IPS-18c (cell line): ENCODE data around the gene GRIN2A.

Experiments
- H3K4me3 ChIP-seq: 2 replicates; pipeline ENCODE4 v1.7.0; 2013; ENCODE audit warnings: low read depth, mild to moderate bottlenecking, low read length, moderate library complexity; ENCODE audit not compliant: insufficient read depth
- H3K9me3 ChIP-seq: one replicate; pipeline ENCODE4 v1.6.1; 2013; ENCODE audit warnings: mild to moderate bottlenecking, low read length, moderate library complexity; ENCODE audit not compliant: control insufficient read depth, insufficient read depth

The GRIN2A gene

DNA sequence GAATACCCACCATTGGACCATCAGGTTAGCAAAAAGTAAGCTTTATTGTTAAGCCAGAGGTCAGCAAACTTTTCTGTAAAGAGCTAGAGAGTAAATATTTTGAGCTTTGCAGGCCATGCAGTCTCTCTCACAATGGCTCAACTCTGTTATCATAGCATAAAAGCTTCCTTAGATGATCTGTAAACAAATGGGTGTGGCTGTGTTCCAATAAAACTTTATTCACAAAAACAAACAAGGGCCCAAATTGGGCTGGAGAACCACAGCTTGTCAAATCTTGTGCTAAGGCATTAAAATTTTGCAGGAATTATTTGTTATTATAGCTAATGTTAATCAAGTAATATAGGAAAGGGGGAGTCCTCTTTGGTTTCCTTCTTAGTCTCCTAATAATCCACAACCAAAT lies 153.6 kb downstream of the GRIN2A start:
- Histone ChIP-seq H3K4me3 (no peak overlapping the region), H3K9me3 (no peaks in the 10 kb centered on the region)

DNA sequence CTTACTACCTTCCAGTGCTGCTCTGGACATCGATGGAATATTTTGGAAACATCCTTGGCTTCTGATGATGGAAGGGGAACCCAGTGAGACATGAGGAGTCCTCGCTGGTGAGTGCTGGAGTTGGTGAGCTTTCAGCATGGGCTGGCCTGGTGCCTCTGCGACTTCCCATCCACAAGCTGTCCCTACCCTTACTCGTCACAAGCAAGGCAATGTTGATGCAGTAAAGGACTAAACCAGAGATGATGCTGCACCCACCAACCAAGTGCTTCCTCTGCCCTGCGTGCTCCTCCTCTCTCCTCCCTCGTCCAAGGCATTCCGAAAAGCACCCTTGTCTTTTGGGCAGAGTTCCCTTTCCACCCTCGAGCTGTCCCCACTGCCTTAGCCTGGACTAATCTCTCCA lies 154.7 kb downstream of the GRIN2A start:
- Histone ChIP-seq H3K4me3 (no peak overlapping the region), H3K9me3 (no peaks in the 10 kb centered on the region)

DNA sequence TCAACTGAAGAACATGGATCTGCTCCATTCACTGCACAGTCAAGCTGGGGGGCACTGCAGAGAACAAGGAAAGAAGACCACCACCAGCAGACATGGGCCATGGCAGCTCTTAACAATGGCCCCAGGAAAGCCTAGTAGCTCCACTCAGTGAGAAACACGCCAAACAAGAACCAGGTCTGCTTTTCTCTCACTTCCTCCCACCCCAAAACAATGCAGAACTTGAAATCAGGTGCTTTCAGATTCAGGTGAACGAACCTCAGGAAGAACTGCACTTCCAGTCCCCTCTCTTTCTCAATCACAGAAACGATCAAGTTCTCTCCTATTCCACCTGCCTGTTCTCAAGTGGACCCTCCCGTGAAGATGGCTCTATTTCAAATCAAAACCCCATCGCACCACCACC lies 155.6 kb downstream of the GRIN2A start:
- H3K9me3 ChIP-seq = no peaks in the 10 kb centered on the region
- H3K4me3 ChIP-seq = no peak overlapping the region

DNA sequence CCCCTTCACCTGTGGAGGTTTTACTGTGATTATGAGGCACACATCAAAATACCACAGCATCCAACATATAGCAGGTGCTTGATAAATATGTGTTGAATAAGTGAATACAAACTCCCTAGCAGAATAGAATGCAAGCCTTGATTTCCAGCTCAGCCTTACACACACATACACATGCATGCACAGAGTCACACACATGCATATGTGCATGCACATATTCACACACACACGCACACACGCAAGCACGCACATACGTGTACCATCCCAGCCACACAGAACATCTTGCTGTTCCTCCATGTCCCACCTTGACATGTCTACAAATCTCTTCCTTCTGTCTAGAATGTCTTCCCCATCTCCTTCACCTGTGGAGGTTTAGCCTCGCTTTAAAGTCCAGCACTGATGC lies 160.1 kb downstream of the GRIN2A start:
- H3K9me3 ChIP-seq = no peaks in the 10 kb centered on the region
- H3K4me3 ChIP-seq = no peak overlapping the region

DNA sequence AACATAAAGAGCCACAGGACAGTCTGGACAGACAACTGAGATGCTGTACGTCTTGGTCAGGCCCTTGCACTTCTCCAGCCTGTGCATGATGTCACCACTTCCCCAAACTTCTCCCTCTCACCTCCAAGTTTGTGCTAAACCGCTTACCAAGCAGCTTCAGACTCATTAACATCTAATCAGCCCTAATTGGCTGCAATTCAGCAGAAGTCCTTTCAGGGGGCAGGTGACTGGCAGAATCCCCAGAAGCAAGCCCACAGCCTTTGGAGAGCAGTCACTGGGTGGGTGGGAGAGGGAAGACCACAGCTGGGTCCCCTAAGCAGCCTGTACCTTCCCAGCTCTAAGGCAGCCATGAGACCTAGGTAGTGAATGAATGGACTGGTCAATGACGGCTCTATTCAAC lies 161.4 kb downstream of the GRIN2A start:
- H3K4me3 ChIP-seq = no peak overlapping the region
- no peaks in the 10 kb centered on the region for H3K9me3 ChIP-seq

DNA sequence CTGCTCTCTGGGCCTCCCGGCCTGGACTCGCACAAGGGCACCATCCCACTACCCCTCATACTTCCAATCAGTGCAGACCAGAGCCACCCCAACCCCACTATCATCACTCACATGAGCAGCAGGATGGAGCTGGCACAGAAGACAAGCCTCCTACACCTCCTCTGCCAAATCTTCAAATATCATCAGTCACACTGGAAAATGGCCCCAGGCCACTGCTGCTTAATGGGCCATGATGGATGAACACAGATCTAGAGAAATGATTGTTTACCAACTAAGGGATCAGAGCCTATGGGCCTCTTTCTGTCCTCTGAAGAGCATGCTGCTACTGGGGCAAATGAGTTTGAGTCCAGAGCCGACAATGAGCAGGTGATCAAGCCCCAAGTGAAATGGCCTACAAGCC lies 165.5 kb downstream of the GRIN2A start:
- Histone ChIP-seq H3K4me3 (no peak overlapping the region), H3K9me3 (no peaks in the 10 kb centered on the region)

DNA sequence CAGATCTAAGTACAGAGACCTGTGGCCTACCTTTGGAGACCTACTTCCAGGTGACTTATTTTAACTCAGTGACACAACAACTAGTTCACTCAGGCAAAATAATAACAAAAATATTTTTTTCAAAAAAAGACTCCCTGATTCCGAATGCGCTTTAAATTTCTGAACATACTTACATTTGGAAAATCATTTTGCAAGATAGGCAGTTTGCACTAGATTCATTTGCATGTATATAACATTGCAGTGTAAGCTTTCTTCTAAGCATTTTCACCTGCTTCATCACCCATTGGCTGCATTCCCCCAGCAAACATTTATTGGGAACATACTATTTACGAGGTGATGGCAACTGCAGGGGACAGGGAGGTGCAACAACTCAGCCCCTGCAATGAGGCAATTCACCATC lies 166.8 kb downstream of the GRIN2A start:
- Histone ChIP-seq H3K9me3 (no peaks in the 10 kb centered on the region), H3K4me3 (no peak overlapping the region)

DNA sequence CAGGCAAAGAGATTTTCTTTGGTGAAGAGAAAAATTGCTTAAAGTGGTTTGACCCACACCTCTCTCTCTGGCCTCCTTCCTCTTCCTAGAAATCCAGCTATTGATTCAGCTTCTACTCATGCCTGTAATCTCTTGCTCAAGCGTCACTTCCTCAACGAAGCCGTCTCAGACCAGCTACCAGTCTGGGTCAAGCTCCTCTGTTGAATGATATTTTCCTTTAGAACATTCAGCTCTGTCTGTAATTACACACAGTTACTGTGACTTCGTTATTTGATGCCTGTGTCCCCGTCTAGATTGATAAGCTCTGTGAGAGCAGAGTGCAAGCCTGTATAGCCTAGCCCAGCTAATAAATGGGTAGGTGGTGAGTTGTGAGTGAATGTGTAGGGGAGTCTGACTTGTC lies 168.5 kb downstream of the GRIN2A start:
- Histone ChIP-seq H3K9me3 (no peaks in the 10 kb centered on the region), H3K4me3 (no peak overlapping the region)

DNA sequence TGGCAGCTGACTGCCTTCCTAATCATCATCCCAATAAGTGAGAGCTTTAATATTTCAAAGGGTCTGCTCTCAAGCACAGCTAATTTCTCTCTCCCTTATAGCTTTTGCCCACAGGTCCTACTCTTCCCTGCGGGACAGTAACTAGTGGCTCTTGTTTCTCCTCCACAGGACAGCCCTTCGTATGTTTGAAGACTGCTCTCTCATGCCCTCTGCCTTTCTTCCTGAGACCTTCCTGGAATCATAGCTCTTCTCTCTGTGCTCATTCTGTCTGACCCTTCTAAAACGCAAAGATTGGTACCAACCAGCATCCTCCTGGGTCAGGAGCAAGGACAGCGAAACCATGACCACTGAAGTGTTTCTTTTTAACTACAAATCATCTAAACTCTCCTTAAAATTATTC lies 168.9 kb downstream of the GRIN2A start:
- H3K4me3 ChIP-seq = no peak overlapping the region
- H3K9me3 ChIP-seq = no peaks in the 10 kb centered on the region

DNA sequence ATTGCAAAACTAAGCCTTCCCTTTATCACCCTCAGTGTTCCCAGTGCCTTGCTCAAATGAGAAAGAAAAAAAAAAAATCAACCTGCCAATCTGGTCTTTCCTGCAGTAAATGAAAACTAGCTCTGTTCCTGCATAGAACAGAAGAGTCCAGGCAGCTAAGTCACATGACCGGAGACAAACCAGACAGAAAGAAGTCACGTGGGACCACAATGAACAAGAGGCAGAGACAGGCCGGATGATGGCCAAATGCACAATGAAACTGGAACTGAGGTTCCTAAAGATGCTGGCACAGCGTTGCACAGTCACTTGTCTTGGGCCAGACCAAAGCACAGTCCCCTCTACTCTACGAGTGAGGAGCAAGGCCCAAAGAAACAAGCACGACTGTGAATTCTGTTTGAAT lies 172.5 kb downstream of the GRIN2A start:
- H3K9me3 ChIP-seq = no peaks in the 10 kb centered on the region
- no peak overlapping the region for H3K4me3 ChIP-seq

DNA sequence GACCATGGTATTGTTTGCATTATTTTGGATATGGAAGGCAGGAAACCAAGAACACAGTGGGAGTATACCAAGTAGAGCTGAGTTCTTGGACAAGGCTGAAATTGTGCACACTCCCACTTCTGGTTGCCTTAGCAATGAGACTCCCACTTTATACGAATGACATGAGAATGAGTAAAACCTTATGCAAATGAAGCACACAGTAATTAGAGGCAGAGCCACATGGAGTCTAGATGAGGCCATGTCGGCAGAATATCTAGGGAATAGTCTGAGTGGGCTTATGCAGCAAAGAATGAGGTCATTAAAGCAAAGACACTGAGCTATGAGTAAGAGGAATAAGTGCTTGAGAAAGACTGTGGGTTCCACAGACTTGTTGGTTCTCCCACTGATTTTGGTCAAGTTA lies 178.7 kb downstream of the GRIN2A start:
- Histone ChIP-seq H3K9me3 (no peaks in the 10 kb centered on the region), H3K4me3 (no peak overlapping the region)

DNA sequence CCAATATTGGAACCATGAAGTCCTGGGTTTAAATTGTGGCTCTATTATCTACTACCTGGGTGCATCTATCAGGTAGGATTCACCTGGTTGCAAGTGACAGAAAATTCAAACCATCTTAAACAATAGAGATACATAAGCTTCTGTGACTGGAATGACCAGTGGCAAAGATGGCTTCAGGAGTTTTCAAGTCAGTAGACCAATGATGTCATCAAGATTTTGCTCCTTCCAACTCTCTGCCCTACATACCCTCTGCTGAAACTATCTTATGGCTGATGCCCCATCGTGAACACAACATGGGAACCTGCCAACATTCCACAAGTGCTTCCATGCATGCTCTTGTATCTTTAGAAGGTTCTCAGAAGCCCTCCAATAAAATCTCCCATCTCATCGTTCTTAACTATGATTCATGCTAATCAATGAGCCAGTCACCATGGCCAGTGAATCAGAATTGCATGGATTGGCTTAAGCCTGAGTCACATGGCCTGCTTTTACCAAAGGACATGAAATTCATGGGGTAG lies 180.9 kb downstream of the GRIN2A start:
- no peaks in the 10 kb centered on the region for H3K9me3 ChIP-seq

DNA sequence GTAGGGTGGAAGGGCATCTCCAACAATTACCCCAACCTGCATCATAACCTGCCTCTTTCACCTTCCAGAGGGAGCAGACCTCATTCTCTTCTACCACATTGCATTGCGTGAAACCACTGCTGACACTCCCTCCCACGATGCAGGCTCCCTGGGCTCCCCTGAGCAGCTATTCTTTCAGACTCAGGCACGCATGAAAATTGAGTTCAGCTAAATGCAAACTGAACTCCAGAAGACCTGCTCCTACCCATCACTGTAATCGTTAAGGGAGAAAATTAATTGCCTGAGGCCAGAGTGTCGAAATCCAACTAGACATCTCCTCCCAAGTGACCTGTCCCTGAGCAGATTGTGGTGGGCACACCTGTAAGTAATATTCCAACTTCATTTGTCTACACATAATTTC lies 186.0 kb downstream of the GRIN2A start:
- Histone ChIP-seq H3K4me3 (no peak overlapping the region), H3K9me3 (no peaks in the 10 kb centered on the region)

More for the DNA sequence above, 180.9 kb downstream of the GRIN2A start:
- H3K4me3 ChIP-seq = no peak overlapping the region

DNA sequence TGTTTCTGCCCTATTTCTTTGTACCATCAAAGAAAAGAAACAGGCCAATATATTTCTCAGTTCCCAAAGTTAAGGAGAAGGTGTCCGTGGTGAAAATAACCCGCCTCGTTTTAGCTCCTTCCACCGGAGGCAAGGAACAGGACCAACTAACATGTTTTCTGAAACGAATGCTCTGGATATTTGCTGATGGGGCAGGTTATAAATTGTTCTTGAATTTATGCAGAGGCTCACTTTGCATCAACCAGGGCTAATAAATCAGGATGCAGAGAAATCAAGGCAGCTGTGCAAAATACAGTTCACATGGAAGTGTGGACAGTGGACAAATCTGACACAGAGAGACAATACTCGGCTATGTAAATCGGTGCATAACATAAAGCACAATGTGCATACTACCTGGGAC lies 189.8 kb downstream of the GRIN2A start:
- Histone ChIP-seq H3K9me3 (no peaks in the 10 kb centered on the region), H3K4me3 (no peak overlapping the region)

DNA sequence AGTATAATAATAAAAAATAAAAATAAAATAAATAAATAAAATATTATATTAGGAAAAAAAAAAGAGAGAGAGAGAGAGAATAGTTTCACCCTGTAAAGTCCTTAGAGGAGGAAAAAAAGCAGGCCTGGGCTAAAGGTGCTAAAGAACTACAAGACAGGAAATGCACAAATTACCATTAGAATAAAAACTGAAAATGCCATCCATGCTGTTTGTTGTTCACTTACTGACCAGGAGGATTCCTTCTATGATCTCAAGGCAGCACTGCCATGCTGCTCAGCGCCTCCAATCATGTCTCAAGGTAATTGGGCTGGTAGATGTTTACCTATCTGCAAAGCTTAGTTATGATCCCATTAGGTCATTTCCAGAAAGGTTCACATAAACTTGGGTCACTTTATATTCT lies 201.2 kb downstream of the GRIN2A start:
- Histone ChIP-seq H3K4me3 (no peak overlapping the region), H3K9me3 (no peaks in the 10 kb centered on the region)

DNA sequence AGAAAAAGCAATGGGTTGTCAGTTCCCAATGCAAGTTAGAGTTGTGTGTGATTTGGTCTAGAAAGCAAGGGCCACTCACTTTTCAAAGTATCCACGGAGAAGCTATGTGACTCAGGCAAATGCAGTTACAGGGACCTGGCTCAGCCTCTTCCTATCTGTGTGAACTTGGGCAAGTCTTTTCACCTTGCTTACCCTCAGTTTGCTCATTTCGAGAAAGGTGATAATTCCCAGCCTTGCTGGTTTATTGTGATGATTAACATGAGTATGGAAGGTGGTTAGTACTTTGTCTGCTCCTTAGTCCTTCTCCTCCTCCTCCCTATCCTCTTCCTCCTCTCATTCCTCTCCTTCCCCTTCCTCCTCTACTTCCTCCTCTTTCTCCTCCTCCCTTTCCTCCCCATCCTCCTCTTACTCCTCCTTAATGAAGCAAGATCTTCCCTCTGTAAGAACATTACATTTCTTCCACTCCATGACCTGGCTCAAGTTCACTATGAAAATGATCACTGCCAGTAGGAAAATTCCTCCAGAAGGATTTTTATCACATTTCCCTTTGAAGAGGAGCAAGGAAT lies 204.0 kb downstream of the GRIN2A start:
- Histone ChIP-seq H3K4me3 (no peak overlapping the region), H3K9me3 (no peaks in the 10 kb centered on the region)

DNA sequence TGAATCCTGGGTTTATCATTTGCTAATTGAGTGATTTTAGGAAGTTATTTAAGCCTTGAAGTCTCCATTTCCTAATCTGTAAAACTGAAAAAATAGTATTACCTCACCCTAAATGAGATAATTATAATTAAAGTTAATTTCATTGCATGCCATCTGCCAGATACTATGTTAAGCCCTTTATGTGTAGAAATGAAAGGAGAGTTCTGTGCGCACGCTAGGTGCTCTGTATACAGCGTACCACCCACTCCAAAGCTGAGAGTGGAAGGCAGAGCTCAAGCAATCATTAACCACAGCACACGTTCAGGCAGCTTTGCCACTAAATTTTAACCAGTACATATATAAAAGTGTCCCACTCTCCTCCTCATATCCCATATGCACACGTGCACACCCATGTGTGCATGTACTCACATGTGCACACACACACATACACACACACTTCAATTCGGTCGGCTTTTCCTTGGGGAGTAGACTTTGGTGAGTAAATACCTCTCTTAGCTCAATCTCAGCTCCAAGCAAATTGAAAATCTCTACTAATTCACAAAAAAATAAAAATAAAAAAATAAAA lies 204.8 kb downstream of the GRIN2A start:
- Histone ChIP-seq H3K4me3 (no peak overlapping the region), H3K9me3 (no peaks in the 10 kb centered on the region)

DNA sequence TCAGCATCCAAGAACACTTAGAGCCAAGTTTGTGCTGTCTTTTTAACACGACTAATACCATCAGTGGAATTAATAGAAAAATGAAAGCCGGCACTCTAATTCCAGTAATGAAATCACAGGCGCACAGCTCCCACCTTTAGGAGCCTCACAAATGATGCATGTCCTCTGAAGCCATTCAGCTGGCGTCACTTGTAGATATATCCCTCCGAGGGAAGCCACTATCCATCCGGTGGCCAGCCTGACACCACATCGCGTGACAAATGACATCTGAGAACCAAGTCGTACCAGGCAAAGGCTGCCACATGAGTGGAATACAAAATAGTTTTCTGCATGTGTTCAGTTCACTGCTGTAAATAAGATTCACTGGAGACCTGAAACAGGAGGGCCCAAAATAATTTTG lies 205.6 kb downstream of the GRIN2A start:
- Histone ChIP-seq H3K9me3 (no peaks in the 10 kb centered on the region), H3K4me3 (no peak overlapping the region)

DNA sequence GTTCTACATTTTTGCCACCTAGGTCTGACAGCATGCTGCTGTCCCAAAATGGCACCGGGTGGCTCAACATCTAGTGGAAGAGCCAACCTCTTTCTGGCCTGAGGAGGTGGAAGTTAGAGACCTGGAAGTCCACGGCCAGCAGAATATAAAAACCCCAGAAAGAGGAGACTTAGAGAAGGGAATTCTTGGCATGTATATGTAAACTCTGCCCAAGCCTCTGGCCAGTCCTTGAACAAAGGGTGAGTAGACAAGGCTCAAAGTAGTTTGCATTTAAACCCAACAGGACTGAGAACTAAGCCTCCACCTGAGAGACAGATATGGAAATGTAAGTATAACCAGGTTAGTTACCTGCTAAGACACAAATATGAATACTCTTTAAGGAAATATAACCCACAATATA lies 210.3 kb downstream of the GRIN2A start:
- no peak overlapping the region for H3K4me3 ChIP-seq

More for the DNA sequence above, 210.3 kb downstream of the GRIN2A start:
- no peaks in the 10 kb centered on the region for H3K9me3 ChIP-seq
